B cell (primary cell): ENCODE data around the gene PVALEF.

ENCODE experiments used
- EZH2 ChIP-seq: IDR thresholded peaks from 2 replicates; pipeline ENCODE4 v1.6.1; 2012; ENCODE audit warnings: borderline replicate concordance, low read depth, mild to moderate bottlenecking, moderate library complexity, low read length; ENCODE audit not compliant: insufficient read depth, poor library complexity, severe bottlenecking
- TF ChIP-seq, protein P1 (sequence below): fragments of 200-600 bp; IDR thresholded peaks from one replicate; pipeline ENCODE4 v1.8.0; 2022; ENCODE audit warnings: antibody characterized with exemption, mild to moderate bottlenecking

DNA sequence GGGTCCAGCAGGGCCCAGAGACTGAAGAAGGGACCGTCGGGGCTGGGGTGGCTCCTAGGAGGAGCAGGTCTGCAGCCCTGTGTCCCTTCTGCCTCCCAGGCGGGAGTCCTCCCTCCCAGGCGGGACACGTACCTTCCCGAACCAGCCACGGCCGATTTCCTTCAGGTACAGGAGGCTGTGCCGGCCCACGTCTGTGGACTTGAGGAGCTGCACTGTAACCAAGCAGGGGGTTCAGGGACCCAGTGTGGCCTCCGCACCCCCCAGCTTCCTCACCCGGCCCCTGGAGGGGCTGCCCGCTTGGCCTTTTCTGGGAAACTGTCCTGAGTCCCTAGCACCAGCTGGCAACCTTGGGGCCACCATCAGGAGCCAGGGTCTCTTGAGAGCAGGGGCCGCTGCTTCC is 37.0 kb upstream of the PVALEF start:
- TF ChIP-seq, protein P1, sequence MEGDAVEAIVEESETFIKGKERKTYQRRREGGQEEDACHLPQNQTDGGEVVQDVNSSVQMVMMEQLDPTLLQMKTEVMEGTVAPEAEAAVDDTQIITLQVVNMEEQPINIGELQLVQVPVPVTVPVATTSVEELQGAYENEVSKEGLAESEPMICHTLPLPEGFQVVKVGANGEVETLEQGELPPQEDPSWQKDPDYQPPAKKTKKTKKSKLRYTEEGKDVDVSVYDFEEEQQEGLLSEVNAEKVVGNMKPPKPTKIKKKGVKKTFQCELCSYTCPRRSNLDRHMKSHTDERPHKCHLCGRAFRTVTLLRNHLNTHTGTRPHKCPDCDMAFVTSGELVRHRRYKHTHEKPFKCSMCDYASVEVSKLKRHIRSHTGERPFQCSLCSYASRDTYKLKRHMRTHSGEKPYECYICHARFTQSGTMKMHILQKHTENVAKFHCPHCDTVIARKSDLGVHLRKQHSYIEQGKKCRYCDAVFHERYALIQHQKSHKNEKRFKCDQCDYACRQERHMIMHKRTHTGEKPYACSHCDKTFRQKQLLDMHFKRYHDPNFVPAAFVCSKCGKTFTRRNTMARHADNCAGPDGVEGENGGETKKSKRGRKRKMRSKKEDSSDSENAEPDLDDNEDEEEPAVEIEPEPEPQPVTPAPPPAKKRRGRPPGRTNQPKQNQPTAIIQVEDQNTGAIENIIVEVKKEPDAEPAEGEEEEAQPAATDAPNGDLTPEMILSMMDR, result no peak
- TF ChIP-seq EZH2, result no peak
